ENCODE data around the gene ARHGAP23. TPM values are rescaled to one million over a fixed set of nuclear protein-coding genes. Genes with fewer than 3 reads are reported as not detected.

Gene ARHGAP23
- total and polyA plus RNA-seq, 10 donors: 7.5 to 250 (median 67.0) TPM

DNA sequence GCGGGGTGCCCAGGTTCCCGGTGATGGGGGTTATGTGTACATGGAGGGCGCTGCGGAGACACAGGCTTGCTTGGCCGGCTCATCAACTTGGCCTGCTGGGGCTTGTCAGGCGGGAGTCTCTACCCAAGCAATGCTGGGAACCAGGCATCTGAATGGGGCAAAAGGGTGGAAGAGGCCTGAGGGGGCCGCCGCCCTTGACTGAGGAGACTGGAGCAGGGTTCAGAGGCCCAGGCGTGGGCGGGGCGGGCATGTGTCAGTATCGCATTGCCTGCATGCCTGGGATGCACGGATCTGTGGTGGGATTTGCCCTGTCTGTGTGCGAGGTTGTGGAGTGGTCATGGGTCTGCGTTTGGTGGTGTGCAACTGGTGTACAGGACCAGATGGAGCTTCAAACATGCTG lies 21.1 kb downstream of the ARHGAP23 start:
- intact Hi-C loops (cut with DNase I; ENCODE audit: low total_unique reads): no loop called here
- peak in 2 of 3 donors; percentile 35 to 60 for TF ChIP-seq POLR2AphosphoS5 (IDR thresholded peaks at IDR 0.05)
- TF ChIP-seq, protein P1, sequence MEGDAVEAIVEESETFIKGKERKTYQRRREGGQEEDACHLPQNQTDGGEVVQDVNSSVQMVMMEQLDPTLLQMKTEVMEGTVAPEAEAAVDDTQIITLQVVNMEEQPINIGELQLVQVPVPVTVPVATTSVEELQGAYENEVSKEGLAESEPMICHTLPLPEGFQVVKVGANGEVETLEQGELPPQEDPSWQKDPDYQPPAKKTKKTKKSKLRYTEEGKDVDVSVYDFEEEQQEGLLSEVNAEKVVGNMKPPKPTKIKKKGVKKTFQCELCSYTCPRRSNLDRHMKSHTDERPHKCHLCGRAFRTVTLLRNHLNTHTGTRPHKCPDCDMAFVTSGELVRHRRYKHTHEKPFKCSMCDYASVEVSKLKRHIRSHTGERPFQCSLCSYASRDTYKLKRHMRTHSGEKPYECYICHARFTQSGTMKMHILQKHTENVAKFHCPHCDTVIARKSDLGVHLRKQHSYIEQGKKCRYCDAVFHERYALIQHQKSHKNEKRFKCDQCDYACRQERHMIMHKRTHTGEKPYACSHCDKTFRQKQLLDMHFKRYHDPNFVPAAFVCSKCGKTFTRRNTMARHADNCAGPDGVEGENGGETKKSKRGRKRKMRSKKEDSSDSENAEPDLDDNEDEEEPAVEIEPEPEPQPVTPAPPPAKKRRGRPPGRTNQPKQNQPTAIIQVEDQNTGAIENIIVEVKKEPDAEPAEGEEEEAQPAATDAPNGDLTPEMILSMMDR (IDR thresholded peaks at IDR 0.05 in 8 of 11, conservative IDR thresholded peaks at IDR 0.05 in 3 of 11): no peak
- peak overlapping the region in 7 of 8 donors; percentile 22 to 92 (median 84) for H3K27ac ChIP-seq
- no peaks in the 10 kb centered on the region for H3K9me3 ChIP-seq
- no peak overlapping the region for H3K4me3 ChIP-seq
- H3K36me3 ChIP-seq: no peaks in the 10 kb centered on the region
- H3K4me1 ChIP-seq: peaks cover 23 to 95% (median 63%) of the 10 kb centered on the region in 6 donors
- DNase-seq: no peak
- H3K27me3 ChIP-seq (replicated peaks in 1 of 7): peaks cover 0 to 35% (median 5%) of the 10 kb centered on the region in 7 donors
- WGBS, 5 donors: 59 to 69% (median 66%) methylated on average over 10 to 15 of the region's 15 CpGs

DNA sequence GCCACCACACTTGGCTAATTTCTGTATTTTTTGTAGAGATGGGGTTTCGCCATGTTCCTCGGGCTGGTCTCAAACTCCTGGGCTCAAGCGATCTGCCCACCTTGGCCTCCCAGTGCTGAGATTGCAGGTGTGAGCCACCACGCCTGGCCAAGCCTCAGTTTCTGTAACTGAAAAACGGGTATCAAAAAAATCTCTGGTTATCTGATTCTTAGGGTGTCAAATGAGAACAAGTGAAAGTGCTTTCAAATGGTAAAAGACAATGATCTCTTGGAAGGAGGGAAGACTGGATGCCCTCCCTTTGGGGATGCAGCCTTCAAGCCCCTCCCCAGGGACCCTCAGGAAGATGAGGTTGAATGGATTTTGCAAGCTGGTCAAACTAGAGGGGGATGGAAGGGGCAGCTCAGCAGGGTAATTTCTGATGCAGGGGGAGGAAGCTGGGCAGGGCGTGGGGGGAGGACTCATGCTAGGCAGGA lies 22.3 kb downstream of the ARHGAP23 start:
- no peak for DNase-seq
- H3K4me1 ChIP-seq: peaks cover 26 to 95% (median 69%) of the 10 kb centered on the region in 6 donors
- WGBS, 5 donors: 55 to 74% (median 63%) methylated on average over 6 of the region's 6 CpGs
- peak overlapping the region in 1 of 8 donors; percentile 66 for H3K4me3 ChIP-seq
- H3K9me3 ChIP-seq: no peaks in the 10 kb centered on the region
- intact Hi-C loops (cut with DNase I; ENCODE audit: low total_unique reads): no loop called here
- TF ChIP-seq, protein P1 (IDR thresholded peaks at IDR 0.05 in 8 of 11, conservative IDR thresholded peaks at IDR 0.05 in 3 of 11): no peak
- TF ChIP-seq POLR2AphosphoS5 (IDR thresholded peaks at IDR 0.05): no peak
- peak overlapping the region; percentile 72 to 92 (median 82) for H3K27ac ChIP-seq
- H3K36me3 ChIP-seq: no peaks in the 10 kb centered on the region
- H3K27me3 ChIP-seq (replicated peaks in 1 of 7): peaks cover 0 to 45% (median 7%) of the 10 kb centered on the region in 7 donors

DNA sequence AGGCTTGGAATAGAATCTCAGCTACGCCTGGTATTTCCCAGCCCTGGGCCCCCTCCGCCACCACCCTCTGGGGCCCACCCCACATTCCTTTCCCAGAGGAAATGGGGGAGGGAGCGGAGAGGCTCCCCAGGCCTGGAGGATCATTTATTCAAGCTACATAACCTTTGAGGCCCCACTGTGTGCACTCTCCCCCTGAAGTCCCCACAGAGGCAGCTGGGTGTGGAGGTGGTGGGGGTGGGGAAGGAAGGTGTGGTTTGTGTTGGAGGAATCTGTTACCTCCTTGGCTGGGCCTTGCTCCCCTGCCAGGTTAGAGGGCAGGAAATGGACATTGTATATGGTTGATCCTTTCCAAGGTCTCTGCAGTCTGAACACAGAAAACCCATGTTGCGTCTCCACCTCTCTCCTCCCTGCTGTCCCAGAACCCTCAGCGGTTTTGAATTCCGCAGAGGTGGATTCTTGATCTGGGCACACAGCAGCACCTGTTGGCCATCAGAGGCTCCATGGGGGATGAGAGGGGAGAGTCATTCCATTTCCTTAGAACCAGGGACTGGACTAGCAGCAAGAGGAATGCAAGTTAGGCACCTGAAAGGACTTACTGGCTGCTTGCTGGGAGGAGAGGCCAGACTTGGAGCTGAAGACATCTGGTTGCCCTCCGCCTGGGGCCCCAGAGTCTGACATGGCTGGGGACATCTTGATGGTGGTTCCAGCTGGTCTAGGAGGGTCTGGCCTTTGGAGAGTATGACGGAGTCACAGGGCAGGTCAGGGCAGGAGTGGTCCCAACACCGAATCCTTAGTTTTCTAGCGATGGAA lies 23.0 kb downstream of the ARHGAP23 start:
- TF ChIP-seq, protein P1 (IDR thresholded peaks at IDR 0.05 in 8 of 11, conservative IDR thresholded peaks at IDR 0.05 in 3 of 11): no peak
- TF ChIP-seq POLR2AphosphoS5 (IDR thresholded peaks at IDR 0.05): peak; percentile 43 to 64 (median 44)
- DNase-seq: no peak

More for the DNA sequence above, 23.0 kb downstream of the ARHGAP23 start:
- intact Hi-C loops (cut with DNase I; ENCODE audit: low total_unique reads): no loop called here
- H3K27me3 ChIP-seq (replicated peaks in 1 of 7): peaks cover 0 to 52% (median 7%) of the 10 kb centered on the region in 7 donors
- 47 to 59% (median 50%) methylated on average over 7 to 10 of the region's 10 CpGs for WGBS, 5 donors
- H3K4me1 ChIP-seq: peaks cover 25 to 95% (median 73%) of the 10 kb centered on the region in 6 donors
- H3K36me3 ChIP-seq: no peaks in the 10 kb centered on the region
- H3K27ac ChIP-seq: peak overlapping the region; percentile 72 to 92 (median 82)
- H3K9me3 ChIP-seq: no peaks in the 10 kb centered on the region
- peak overlapping the region in 6 of 8 donors; percentile 0 to 66 (median 8) for H3K4me3 ChIP-seq
